Fibroblast of pulmonary artery (primary cell): ENCODE data around the gene VWC2.
"Not testable (repeated sequence)": the region's sequence is repeated elsewhere in the genome, so short reads cannot be mapped to it uniquely, and the experiment has no call there.

Experiments used
- DNase-seq: peaks from one replicate; pipeline ENCODE4 v3.0.0-alpha.2; 2010; ENCODE audit warnings: low read depth
- H3K4me3 ChIP-seq: replicated peaks from 2 replicates; pipeline ENCODE4 v1.5.1; 2011; ENCODE audit warnings: low read depth, mild to moderate bottlenecking, control low read depth, low read length, moderate library complexity
- CTCF ChIP-seq: IDR thresholded peaks from 2 replicates; pipeline ENCODE4 v1.5.1; 2011; ENCODE audit warnings: mild to moderate bottlenecking, control low read depth, low read length, inconsistent platforms; ENCODE audit errors: missing control alignments

Gene VWC2

GRCh38 chr7:49848211-49848841 lies 74.9 kb downstream of the VWC2 start:
- no peak for TF ChIP-seq CTCF
- no peak overlapping the region for H3K4me3 ChIP-seq
- no peak for DNase-seq

GRCh38 chr7:49850921-49851613 lies 77.6 kb downstream of the VWC2 start:
- H3K4me3 ChIP-seq, result no peak overlapping the region
- no peak for TF ChIP-seq CTCF

GRCh38 chr7:49851614-49851934 lies 78.1 kb downstream of the VWC2 start:
- not testable (repeated sequence) for DNase-seq, H3K4me3 ChIP-seq

More at GRCh38 chr7:49850921-49851613, 77.6 kb downstream of the VWC2 start:
- DNase-seq, result no peak

GRCh38 chr7:49852619-49853462 lies 79.4 kb downstream of the VWC2 start:
- no peak overlapping the region for H3K4me3 ChIP-seq
- DNase-seq, result peak; percentile 52
- peak; percentile 61 for TF ChIP-seq CTCF

- DNase-seq, result no peak
- no peak overlapping the region for H3K4me3 ChIP-seq
- no peak for TF ChIP-seq CTCF
Observed at GRCh38 chr7:49855281-49855980, 82.0 kb downstream of the VWC2 start.

GRCh38 chr7:49860293-49860692 lies 86.9 kb downstream of the VWC2 start:
- no peak overlapping the region for H3K4me3 ChIP-seq
- no peak for DNase-seq
- TF ChIP-seq CTCF, result no peak
